GM19240 (cell line): ENCODE data around the gene ECE2.
A peak's percentile ranks its signal among the peaks of the same experiment; 100 is the strongest.

ENCODE experiments used
- DNase-seq: peaks from one replicate; pipeline ENCODE4 v3.0.0; 2011; ENCODE audit warnings: low spot score; ENCODE audit not compliant: insufficient read length

ECE2 gene

GRCh38 chr3:184240384-184241140 is 35.3 kb upstream of the ECE2 start:
- DNase-seq, result no peak

GRCh38 chr3:184241141-184241446 is 34.7 kb upstream of the ECE2 start:
- no peak for DNase-seq

- no peak for DNase-seq
Observed at GRCh38 chr3:184241447-184242296, 34.1 kb upstream of the ECE2 start.

- no peak for DNase-seq
Observed at GRCh38 chr3:184242297-184242685, 33.5 kb upstream of the ECE2 start.

- peak; percentile 88 for DNase-seq
Observed at GRCh38 chr3:184248454-184249411, 27.1 kb upstream of the ECE2 start, which contains the start of gene ALG3. TSS of gene ALG3 (minus strand) at chr3:184248962. CDS start at chr3:184248940, 22 bp downstream.

GRCh38 chr3:184249412-184250166 is 26.2 kb upstream of the ECE2 start, which contains the start of gene EEF1AKMT4:
TSS of gene EEF1AKMT4 (plus strand) at chr3:184249672. CDS start at chr3:184249695, 23 bp downstream.
- peak; percentile 95 for DNase-seq

- peak; percentile 91 for DNase-seq
Observed at GRCh38 chr3:184250167-184250828, 25.5 kb upstream of the ECE2 start.

GRCh38 chr3:184255291-184256039 is 20.4 kb upstream of the ECE2 start:
- no peak for DNase-seq

GRCh38 chr3:184257083-184257915 is 18.5 kb upstream of the ECE2 start:
- DNase-seq, result no peak

- DNase-seq, result no peak
Observed at GRCh38 chr3:184258926-184259325, 16.9 kb upstream of the ECE2 start.

- DNase-seq, result no peak
Observed at GRCh38 chr3:184259396-184259877, 16.4 kb upstream of the ECE2 start.

- DNase-seq, result peak; percentile 40
Observed at GRCh38 chr3:184259878-184260723, 15.7 kb upstream of the ECE2 start.

GRCh38 chr3:184260724-184261269 is 15.0 kb upstream of the ECE2 start:
- no peak for DNase-seq

- DNase-seq, result peak; percentile 73
Observed at GRCh38 chr3:184261270-184261853, 14.5 kb upstream of the ECE2 start, which contains the start of gene CAMK2N2. TSS of gene CAMK2N2 (minus strand) at chr3:184261553. CDS start at chr3:184261285, 268 bp downstream.

GRCh38 chr3:184261854-184262763 is 13.7 kb upstream of the ECE2 start:
- DNase-seq, result no peak
